ENCODE measurements around the gene NRIP2.

Gene NRIP2

GRCh38 chr12:2858334-2858733, 23.5 kb upstream of the NRIP2 start:
- Histone ChIP-seq H3K9ac (ENCODE audit: low read length) (no peak overlapping the region), H3K27me3 (ENCODE audit: control insufficient read depth, insufficient read depth, low read length) (no peaks in the 10 kb centered on the region), H3K27ac (ENCODE audit: low read depth, low read length) (no peak overlapping the region), H3K4me3 (ENCODE audit: low read length) (no peak overlapping the region), H3K36me3 (ENCODE audit: control insufficient read depth, insufficient read depth, low read length) (no peaks in the 10 kb centered on the region), H3K4me1 (ENCODE audit: control insufficient read depth, insufficient read depth, low read length) (no peaks in the 10 kb centered on the region)

DNA sequence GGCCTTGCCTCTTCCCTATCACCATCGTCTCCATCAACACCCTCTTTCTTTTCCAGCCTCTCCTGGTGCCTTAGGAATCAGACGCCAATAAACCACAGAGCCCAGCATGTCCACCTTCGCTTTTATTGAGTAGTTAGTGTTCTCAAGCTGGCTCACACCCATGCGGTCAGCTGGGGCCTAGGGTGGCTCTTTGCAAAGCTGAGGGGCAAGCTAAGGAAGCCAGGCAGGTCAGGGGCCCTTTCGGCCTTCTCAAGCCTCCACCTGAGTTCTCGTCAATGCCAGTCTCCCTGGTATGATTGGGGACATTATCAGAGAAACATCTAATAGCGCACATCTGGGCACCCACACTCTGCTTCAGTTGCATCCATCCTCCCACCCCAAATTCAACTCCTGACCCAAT, 22.7 kb upstream of the NRIP2 start:
- Histone ChIP-seq H3K27me3 (ENCODE audit: control insufficient read depth, insufficient read depth, low read length) (no peaks in the 10 kb centered on the region), H3K4me1 (ENCODE audit: control insufficient read depth, insufficient read depth, low read length) (no peaks in the 10 kb centered on the region), H3K9ac (ENCODE audit: low read length) (no peak overlapping the region), H3K4me3 (ENCODE audit: low read length) (no peak overlapping the region), H3K36me3 (ENCODE audit: control insufficient read depth, insufficient read depth, low read length) (no peaks in the 10 kb centered on the region), H3K27ac (ENCODE audit: low read depth, low read length) (no peak overlapping the region)

DNA sequence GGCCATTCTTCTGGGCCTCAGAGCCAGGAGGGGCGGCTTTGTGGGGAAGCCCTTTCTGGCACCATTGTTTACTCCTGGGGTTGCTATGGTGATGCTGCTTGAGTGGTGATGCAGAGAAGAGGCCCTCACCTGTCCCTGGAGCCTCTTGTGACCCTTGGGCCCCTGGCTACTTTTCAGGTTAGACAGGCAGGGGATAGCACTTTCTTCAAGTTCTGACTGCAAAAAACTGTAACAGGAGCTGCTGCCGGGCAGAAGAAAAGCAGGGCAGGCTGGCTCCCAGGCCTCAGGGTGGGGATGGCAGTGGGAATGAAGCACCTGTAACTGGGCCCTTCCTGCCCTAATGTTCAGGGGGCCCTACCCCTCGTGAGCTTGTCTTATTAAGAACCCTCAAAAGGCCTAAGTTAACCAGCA, 22.2 kb upstream of the NRIP2 start, which contains the start of gene TEX52:
TSS of gene TEX52 (minus strand) at position 19 of the 411 bp plus-strand sequence. CDS start at position 6, 13 bp downstream.
- no peak within 1 kb of the TSS for H3K27ac ChIP-seq (ENCODE audit: low read depth, low read length)
- H3K4me3 ChIP-seq (ENCODE audit: low read length) = no peak within 1 kb of the TSS
- H3K4me1 ChIP-seq (ENCODE audit: control insufficient read depth, insufficient read depth, low read length) = no peaks in the 10 kb centered on the region
- H3K27me3 ChIP-seq (ENCODE audit: control insufficient read depth, insufficient read depth, low read length) = no peaks in the 10 kb centered on the region
- no peaks in the 10 kb centered on the region for H3K36me3 ChIP-seq (ENCODE audit: control insufficient read depth, insufficient read depth, low read length)
- no peak within 1 kb of the TSS for H3K9ac ChIP-seq (ENCODE audit: low read length)

GRCh38 chr12:2856051-2856450, 21.2 kb upstream of the NRIP2 start:
- H3K36me3 ChIP-seq (ENCODE audit: control insufficient read depth, insufficient read depth, low read length) = no peaks in the 10 kb centered on the region
- H3K27ac ChIP-seq (ENCODE audit: low read depth, low read length) = no peak overlapping the region
- no peak overlapping the region for H3K9ac ChIP-seq (ENCODE audit: low read length)
- no peak overlapping the region for H3K4me3 ChIP-seq (ENCODE audit: low read length)
- no peaks in the 10 kb centered on the region for H3K27me3 ChIP-seq (ENCODE audit: control insufficient read depth, insufficient read depth, low read length)
- H3K4me1 ChIP-seq (ENCODE audit: control insufficient read depth, insufficient read depth, low read length) = no peaks in the 10 kb centered on the region

DNA sequence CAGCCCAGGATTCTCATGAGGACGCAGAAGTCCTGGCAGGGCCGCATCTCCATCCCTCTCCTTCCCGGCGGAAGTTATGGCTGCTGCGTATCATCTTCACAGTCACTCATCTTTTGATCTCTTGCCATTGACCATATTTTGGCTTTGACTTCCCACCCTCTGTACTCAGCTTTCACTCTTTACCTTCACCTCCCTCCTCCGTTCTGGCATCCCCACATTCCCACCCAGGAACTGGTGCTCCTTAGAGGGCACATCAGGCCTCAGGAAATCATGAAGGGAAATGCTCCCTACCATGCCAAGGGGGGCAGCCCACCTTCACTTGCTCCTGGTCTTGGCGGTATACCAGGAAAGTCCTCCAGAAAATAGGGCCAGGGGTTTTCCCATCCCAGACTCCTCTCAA, 20.7 kb upstream of the NRIP2 start:
- no peak overlapping the region for H3K4me3 ChIP-seq (ENCODE audit: low read length)
- no peak overlapping the region for H3K9ac ChIP-seq (ENCODE audit: low read length)
- H3K4me1 ChIP-seq (ENCODE audit: control insufficient read depth, insufficient read depth, low read length) = no peaks in the 10 kb centered on the region
- H3K36me3 ChIP-seq (ENCODE audit: control insufficient read depth, insufficient read depth, low read length) = no peaks in the 10 kb centered on the region
- H3K27ac ChIP-seq (ENCODE audit: low read depth, low read length) = no peak overlapping the region
- no peaks in the 10 kb centered on the region for H3K27me3 ChIP-seq (ENCODE audit: control insufficient read depth, insufficient read depth, low read length)

GRCh38 chr12:2854669-2855453, 20.0 kb upstream of the NRIP2 start:
- no peak overlapping the region for H3K9ac ChIP-seq (ENCODE audit: low read length)
- H3K4me3 ChIP-seq (ENCODE audit: low read length) = no peak overlapping the region
- H3K4me1 ChIP-seq (ENCODE audit: control insufficient read depth, insufficient read depth, low read length) = no peaks in the 10 kb centered on the region
- no peaks in the 10 kb centered on the region for H3K27me3 ChIP-seq (ENCODE audit: control insufficient read depth, insufficient read depth, low read length)
- no peak overlapping the region for H3K27ac ChIP-seq (ENCODE audit: low read depth, low read length)
- H3K36me3 ChIP-seq (ENCODE audit: control insufficient read depth, insufficient read depth, low read length) = no peaks in the 10 kb centered on the region

DNA sequence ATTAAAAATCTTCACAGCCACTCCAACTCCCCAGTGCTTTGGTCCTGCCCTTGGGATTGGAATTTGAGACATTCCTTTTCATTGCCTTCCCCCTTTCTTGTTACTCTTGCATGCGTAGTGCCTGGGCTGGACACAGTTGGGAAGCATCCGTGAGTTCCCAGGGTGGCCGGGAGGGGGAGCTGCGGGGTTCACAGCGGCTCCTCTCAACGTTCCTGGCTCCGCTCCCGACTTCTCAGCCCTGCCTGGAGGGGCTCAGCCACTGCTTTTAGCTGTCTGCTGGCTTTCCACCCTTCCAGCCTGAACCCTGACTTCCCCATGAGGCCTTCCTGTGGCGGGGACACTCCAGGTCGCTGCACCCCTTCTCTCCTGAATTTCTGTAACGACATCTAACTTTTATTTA, 18.8 kb upstream of the NRIP2 start:
- Histone ChIP-seq H3K27ac (ENCODE audit: low read depth, low read length) (no peak overlapping the region), H3K4me1 (ENCODE audit: control insufficient read depth, insufficient read depth, low read length) (no peaks in the 10 kb centered on the region), H3K36me3 (ENCODE audit: control insufficient read depth, insufficient read depth, low read length) (no peaks in the 10 kb centered on the region), H3K9ac (ENCODE audit: low read length) (no peak overlapping the region), H3K27me3 (ENCODE audit: control insufficient read depth, insufficient read depth, low read length) (no peaks in the 10 kb centered on the region), H3K4me3 (ENCODE audit: low read length) (no peak overlapping the region)

DNA sequence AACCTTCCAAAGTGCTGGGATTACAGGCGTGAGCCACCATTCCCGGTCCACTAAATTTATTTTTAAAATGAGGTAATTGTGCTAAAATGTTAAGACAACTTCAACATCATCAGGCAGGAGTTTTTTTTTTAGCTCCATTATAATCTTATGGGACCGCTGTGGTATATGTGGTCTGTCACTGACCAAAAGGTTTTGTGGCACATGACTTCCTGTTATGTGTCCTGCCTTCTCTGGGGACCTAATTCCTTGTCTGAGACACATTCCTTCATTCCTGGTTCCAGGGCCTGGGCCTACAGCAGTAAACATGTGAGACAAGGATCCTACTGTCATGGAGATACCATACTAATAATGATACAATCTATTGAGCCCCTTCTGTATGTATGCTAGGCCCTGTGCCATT, 17.1 kb upstream of the NRIP2 start:
- no peaks in the 10 kb centered on the region for H3K36me3 ChIP-seq (ENCODE audit: control insufficient read depth, insufficient read depth, low read length)
- no peak overlapping the region for H3K4me3 ChIP-seq (ENCODE audit: low read length)
- H3K4me1 ChIP-seq (ENCODE audit: control insufficient read depth, insufficient read depth, low read length) = no peaks in the 10 kb centered on the region
- no peak overlapping the region for H3K9ac ChIP-seq (ENCODE audit: low read length)
- no peaks in the 10 kb centered on the region for H3K27me3 ChIP-seq (ENCODE audit: control insufficient read depth, insufficient read depth, low read length)
- H3K27ac ChIP-seq (ENCODE audit: low read depth, low read length) = no peak overlapping the region

GRCh38 chr12:2845280-2845679, 10.4 kb upstream of the NRIP2 start:
- H3K27me3 ChIP-seq (ENCODE audit: control insufficient read depth, insufficient read depth, low read length) = no peaks in the 10 kb centered on the region
- no peaks in the 10 kb centered on the region for H3K36me3 ChIP-seq (ENCODE audit: control insufficient read depth, insufficient read depth, low read length)
- H3K9ac ChIP-seq (ENCODE audit: low read length) = no peak overlapping the region
- no peaks in the 10 kb centered on the region for H3K4me1 ChIP-seq (ENCODE audit: control insufficient read depth, insufficient read depth, low read length)
- no peak overlapping the region for H3K27ac ChIP-seq (ENCODE audit: low read depth, low read length)
- H3K4me3 ChIP-seq (ENCODE audit: low read length) = no peak overlapping the region

GRCh38 chr12:2844786-2845185, 10.0 kb upstream of the NRIP2 start:
- Histone ChIP-seq H3K36me3 (ENCODE audit: control insufficient read depth, insufficient read depth, low read length) (no peaks in the 10 kb centered on the region), H3K9ac (ENCODE audit: low read length) (no peak overlapping the region), H3K27me3 (ENCODE audit: control insufficient read depth, insufficient read depth, low read length) (no peaks in the 10 kb centered on the region), H3K4me1 (ENCODE audit: control insufficient read depth, insufficient read depth, low read length) (no peaks in the 10 kb centered on the region), H3K4me3 (ENCODE audit: low read length) (no peak overlapping the region), H3K27ac (ENCODE audit: low read depth, low read length) (no peak overlapping the region)

DNA sequence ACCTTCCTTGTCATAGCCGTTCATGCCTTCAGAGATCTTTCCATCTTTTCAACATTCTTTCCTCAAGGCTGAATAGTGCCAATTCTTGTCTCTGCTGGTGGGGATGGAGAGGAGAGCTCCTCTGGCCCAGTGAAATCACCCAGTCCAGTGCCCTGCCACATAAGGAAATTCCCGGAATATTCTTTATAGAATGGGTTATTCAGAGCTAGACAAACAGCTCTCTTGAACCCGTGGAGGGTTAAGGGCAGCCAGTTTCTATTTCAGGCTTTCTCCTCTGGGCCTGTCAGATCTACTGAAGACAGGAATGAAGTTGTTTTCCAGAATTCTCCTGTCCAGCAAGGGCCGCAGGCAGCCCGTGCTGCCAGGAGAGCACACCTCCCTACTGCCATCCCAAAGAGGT, 8.1 kb upstream of the NRIP2 start:
- Histone ChIP-seq H3K4me1 (ENCODE audit: control insufficient read depth, insufficient read depth, low read length) (no peaks in the 10 kb centered on the region), H3K9ac (ENCODE audit: low read length) (no peak overlapping the region), H3K27ac (ENCODE audit: low read depth, low read length) (peak overlapping the region; percentile 14), H3K4me3 (ENCODE audit: low read length) (no peak overlapping the region), H3K27me3 (ENCODE audit: control insufficient read depth, insufficient read depth, low read length) (no peaks in the 10 kb centered on the region), H3K36me3 (ENCODE audit: control insufficient read depth, insufficient read depth, low read length) (no peaks in the 10 kb centered on the region)

GRCh38 chr12:2841056-2841650, 6.3 kb upstream of the NRIP2 start:
- no peak overlapping the region for H3K9ac ChIP-seq (ENCODE audit: low read length)
- no peak overlapping the region for H3K27ac ChIP-seq (ENCODE audit: low read depth, low read length)
- no peaks in the 10 kb centered on the region for H3K36me3 ChIP-seq (ENCODE audit: control insufficient read depth, insufficient read depth, low read length)

GRCh38 chr12:2836574-2836973, 1.7 kb upstream of the NRIP2 start:
- H3K27ac ChIP-seq (ENCODE audit: low read depth, low read length) = no peak overlapping the region
- peaks cover 8% of the 10 kb centered on the region for H3K4me1 ChIP-seq (ENCODE audit: control insufficient read depth, insufficient read depth, low read length)

More at GRCh38 chr12:2841056-2841650, 6.3 kb upstream of the NRIP2 start:
- H3K4me3 ChIP-seq (ENCODE audit: low read length) = no peak overlapping the region
- no peaks in the 10 kb centered on the region for H3K4me1 ChIP-seq (ENCODE audit: control insufficient read depth, insufficient read depth, low read length)
- H3K27me3 ChIP-seq (ENCODE audit: control insufficient read depth, insufficient read depth, low read length) = no peaks in the 10 kb centered on the region

More at GRCh38 chr12:2836574-2836973, 1.7 kb upstream of the NRIP2 start:
- Histone ChIP-seq H3K27me3 (ENCODE audit: control insufficient read depth, insufficient read depth, low read length) (no peaks in the 10 kb centered on the region), H3K36me3 (ENCODE audit: control insufficient read depth, insufficient read depth, low read length) (no peaks in the 10 kb centered on the region), H3K4me3 (ENCODE audit: low read length) (no peak overlapping the region), H3K9ac (ENCODE audit: low read length) (no peak overlapping the region)

Measured in rectal smooth muscle tissue (tissue), 1 donor.